Motor neuron (in vitro differentiated cells): Measurements from ENCODE around the gene ESAM. TPM values are rescaled to one million over a fixed set of nuclear protein-coding genes. Genes with fewer than 3 reads are reported as not detected.

Experiments used
- ATAC-seq, 8 experiments: fragments of 200-7000 bp; cut with Tn5 transposase; replicated peaks in 6 of 8; 2 replicates each; pipeline ENCODE4 v1.8.0; 2021; ENCODE audit warnings: mild to moderate bottlenecking in 8 of 8, moderate library complexity in 8 of 8
- H3K27ac ChIP-seq, 2 donors: fragments of 250-450 bp; sonication (Bioruptor Pico); 2 replicates each; pipeline ENCODE4 v1.9.0; 2021; ENCODE audit warnings: antibody characterized with exemption in 2 of 2, mild to moderate bottlenecking in 2 of 2, moderate library complexity in 1 of 2
- H3K4me1 ChIP-seq, 2 donors: fragments of 250-450 bp; sonication (Bioruptor Pico); replicated peaks in 1 of 2; 2 replicates each; pipeline ENCODE4 v1.6.1; 2021; ENCODE audit warnings: antibody characterized with exemption in 2 of 2, mild to moderate bottlenecking in 2 of 2, moderate library complexity in 1 of 2
- H3K4me3 ChIP-seq, 5 donors: fragments of 250-450 bp; sonication (Bioruptor Pico); 2 replicates each; pipeline ENCODE4 v1.9.0; 2021; ENCODE audit warnings: antibody characterized with exemption in 5 of 5, mild to moderate bottlenecking in 5 of 5, moderate library complexity in 4 of 5
- WGBS, 10 experiments: fragments of 450-650 bp; shearing (Covaris generic); methylation state at CpG; one replicate each; pipeline ENCODE4 v1.0.0; 2022; 5-methylcytosine and 5-hydroxymethylcytosine counted together
- in situ Hi-C, 9 experiments: fragments of 400-800 bp; cut with MboI; loops; one replicate each; pipeline ENCODE4 v1.15.0; 2021; ENCODE audit warnings: low sequenced_read_pairs in 9 of 9, low pct_unique_long_range_greater_than_20kb in 2 of 9; ENCODE audit not compliant: unreplicated experiment in 9 of 9
- total RNA-seq, 8 experiments: library from RNA; unstranded; fragments of 300-600 nt; gene quantifications; 2 replicates each; pipeline versions ENCODE4 v1.2.3 to v1.2.4, GENCODE V29; 2022

ESAM gene
- total RNA-seq, 8 experiments from 2014 or later, result 0.11 to 9.3 (median 0.67) TPM

GRCh38 chr11:124716591-124716990 lies 45.5 kb downstream of the ESAM start:
- in situ Hi-C loops, result no loop called here
- Histone ChIP-seq H3K27ac (no peak overlapping the region), H3K4me1 (peaks cover 21 to 22% of the 10 kb centered on the region in 2 donors), H3K4me3 (no peak overlapping the region)
- WGBS, 10 experiments, result 0 to 90% (median 78%) methylated on average over 1 to 3 of the region's 3 CpGs; no CpG with 5 or more reads in 3 of the 10 experiments
- ATAC-seq, result peak in 1 of 8 experiments; percentile 50

- Histone ChIP-seq H3K27ac (no peak overlapping the region), H3K4me3 (no peak overlapping the region), H3K4me1 (no peaks in the 10 kb centered on the region)
- no peak for ATAC-seq
- in situ Hi-C loops, result no loop called here
- 0 to 90% (median 60%) methylated on average over 1 to 3 of the region's 3 CpGs; no CpG with 5 or more reads in 1 of the 10 experiments for WGBS, 10 experiments
Measured at GRCh38 chr11:124712392-124712791, 49.7 kb downstream of the ESAM start.

- Histone ChIP-seq H3K4me3 (no peak overlapping the region), H3K4me1 (no peaks in the 10 kb centered on the region), H3K27ac (no peak overlapping the region)
- 47 to 100% (median 84%) methylated on average over 1 to 4 of the region's 4 CpGs; no CpG with 5 or more reads in 2 of the 10 experiments for WGBS, 10 experiments
- peak in 3 of 8 experiments; percentile 66 to 70 (median 70) for ATAC-seq
- in situ Hi-C loops, result no loop called here
Measured at GRCh38 chr11:124707829-124708228, 54.3 kb downstream of the ESAM start.

Other genes with a start within 250 kb of the ESAM start
- 1 to 10 TPM in 1 of 8 experiments, under 1 TPM in 3, not detected in 4; 0.25 to 1.2 (median 0.40) TPM for gene OR8B12, start 218.6 kb downstream of the ESAM start, total RNA-seq
- gene OR8A1, start 192.3 kb downstream of the ESAM start, total RNA-seq, result under 1 TPM in 5 of 8 experiments, not detected in 3; 0.04 to 0.66 (median 0.23) TPM
- under 1 TPM in 2 of 8 experiments, not detected in 6; 0.33 to 0.42 TPM for gene PANX3, start 150.9 kb downstream of the ESAM start, total RNA-seq
- gene TBRG1, start 139.4 kb downstream of the ESAM start, total RNA-seq, result 10 to 100 TPM; 16.8 to 49.6 (median 25.9) TPM
- gene SIAE, start 88.6 kb downstream of the ESAM start, total RNA-seq, result 10 to 100 TPM in 4 of 8 experiments, 1 to 10 TPM in 4; 3.2 to 78.6 (median 15.5) TPM
- 10 to 100 TPM; 13.7 to 71.4 (median 20.1) TPM for gene SPA17, start 88.4 kb downstream of the ESAM start, total RNA-seq
- gene NRGN, start 22.3 kb downstream of the ESAM start, total RNA-seq, result 10 to 100 TPM in 3 of 8 experiments, 1 to 10 TPM in 2, under 1 TPM in 3; 0.49 to 34.2 (median 2.6) TPM
- 1 to 10 TPM in 2 of 8 experiments, under 1 TPM in 3, not detected in 3; 0.17 to 2.0 (median 0.90) TPM for gene VSIG2, start 10.0 kb downstream of the ESAM start, total RNA-seq
- gene MSANTD2, start 38.1 kb upstream of the ESAM start, total RNA-seq, result 10 to 100 TPM in 7 of 8 experiments, 1 to 10 TPM in 1; 9.8 to 53.9 (median 14.8) TPM
- 10 to 100 TPM in 5 of 8 experiments, 1 to 10 TPM in 3; 6.3 to 43.6 (median 15.9) TPM for gene ROBO3, start 103.1 kb upstream of the ESAM start, total RNA-seq
- 1 to 10 TPM in 2 of 8 experiments, under 1 TPM in 5, not detected in 1; 0.05 to 1.9 (median 0.73) TPM for gene ROBO4, start 135.6 kb upstream of the ESAM start, total RNA-seq
- gene HEPN1, start 157.0 kb upstream of the ESAM start, total RNA-seq, result 10 to 100 TPM in 1 of 8 experiments, not detected in 7; 12.8 TPM
- gene HEPACAM, start 173.8 kb upstream of the ESAM start, total RNA-seq, result 10 to 100 TPM in 1 of 8 experiments, under 1 TPM in 5, not detected in 2; 0.05 to 14.0 (median 0.12) TPM
- 1 to 10 TPM in 7 of 8 experiments, under 1 TPM in 1; 0.87 to 4.7 (median 2.5) TPM for gene CCDC15, start 191.9 kb upstream of the ESAM start, total RNA-seq